ENCODE results near the gene CHRM5.
"Not testable (repeated sequence)": the region's sequence is repeated elsewhere in the genome, so short reads cannot be mapped to it uniquely, and the experiment has no call there.

The CHRM5 gene

DNA sequence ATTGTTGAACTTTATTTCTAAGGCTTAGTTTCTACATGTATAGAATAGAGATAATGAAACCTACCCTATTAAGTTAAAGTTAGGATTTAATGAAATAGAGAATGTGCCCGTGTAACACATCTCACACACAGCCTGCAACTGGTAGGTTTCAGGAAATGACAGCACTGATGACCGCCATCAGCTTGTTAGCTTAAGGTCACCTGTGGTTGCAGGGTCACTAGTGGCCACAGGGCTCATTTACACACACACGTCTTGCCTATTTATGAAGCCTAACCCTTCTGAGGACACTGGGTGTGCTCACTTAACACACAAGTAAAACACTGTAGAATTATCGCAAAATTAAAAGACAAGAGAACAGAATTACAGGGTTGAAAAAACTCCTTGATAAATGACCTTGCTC, 20.1 kb downstream of the CHRM5 start:
- DNase-seq: no peak

GRCh38 chr15:33994005-33994615, 25.8 kb downstream of the CHRM5 start:
- no peak for DNase-seq

DNA sequence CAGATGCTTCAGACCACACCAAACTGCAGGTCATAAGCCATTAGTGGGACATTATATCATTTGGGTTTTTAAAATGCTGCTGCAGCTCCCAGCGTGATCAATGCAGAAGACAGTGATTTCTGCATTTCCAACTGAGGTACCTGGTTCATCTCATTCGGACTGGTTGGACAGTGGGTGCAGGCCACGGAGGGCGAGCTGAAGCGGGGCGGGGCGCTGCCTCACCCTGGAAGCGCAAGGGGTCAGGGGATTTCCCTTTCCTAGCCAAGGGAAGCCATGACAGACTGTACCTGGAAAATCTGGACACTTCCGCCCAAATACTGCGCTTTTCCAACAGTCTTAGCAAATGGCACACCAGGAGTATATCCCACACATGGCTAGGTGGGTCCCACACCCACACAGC, 27.4 kb downstream of the CHRM5 start:
- not testable (repeated sequence) for DNase-seq

DNA sequence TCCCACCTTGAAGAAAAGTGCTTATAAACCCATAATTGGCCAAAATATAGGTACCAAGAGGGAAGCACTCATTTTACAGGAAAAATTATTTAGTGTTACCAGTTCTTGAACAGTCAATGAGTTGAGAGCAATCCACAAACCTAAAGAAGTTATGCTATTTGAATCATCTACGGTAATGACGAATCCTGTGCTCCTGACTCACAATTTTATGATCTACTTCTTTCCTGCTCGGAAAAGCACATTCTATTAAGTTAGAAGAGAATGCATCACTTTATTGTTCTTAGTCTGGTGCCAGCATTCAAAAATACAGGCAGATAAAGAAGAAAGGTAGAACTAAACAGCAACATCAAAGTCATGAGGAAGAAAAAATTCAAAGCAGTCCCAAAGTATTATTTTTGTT, 33.2 kb downstream of the CHRM5 start:
- no peak for DNase-seq

DNA sequence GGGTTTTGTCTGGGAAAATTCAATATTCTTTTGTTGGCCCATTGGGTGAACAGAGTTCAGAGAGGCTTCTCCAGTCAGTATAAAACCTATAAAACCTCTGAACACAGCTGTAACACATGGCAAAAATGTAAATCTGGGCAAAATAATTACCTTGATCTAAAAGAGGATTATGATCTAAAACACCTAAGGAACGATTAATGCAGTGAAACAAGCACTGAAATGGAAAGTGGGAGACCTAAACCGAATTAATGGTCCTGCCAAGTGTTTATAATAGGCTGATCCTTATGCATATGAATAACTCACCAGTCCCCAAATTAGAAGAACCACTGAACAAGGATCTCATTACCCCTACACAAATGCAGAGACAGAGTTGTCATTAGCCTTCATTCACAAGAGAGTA, 38.1 kb downstream of the CHRM5 start:
- DNase-seq: no peak

DNA sequence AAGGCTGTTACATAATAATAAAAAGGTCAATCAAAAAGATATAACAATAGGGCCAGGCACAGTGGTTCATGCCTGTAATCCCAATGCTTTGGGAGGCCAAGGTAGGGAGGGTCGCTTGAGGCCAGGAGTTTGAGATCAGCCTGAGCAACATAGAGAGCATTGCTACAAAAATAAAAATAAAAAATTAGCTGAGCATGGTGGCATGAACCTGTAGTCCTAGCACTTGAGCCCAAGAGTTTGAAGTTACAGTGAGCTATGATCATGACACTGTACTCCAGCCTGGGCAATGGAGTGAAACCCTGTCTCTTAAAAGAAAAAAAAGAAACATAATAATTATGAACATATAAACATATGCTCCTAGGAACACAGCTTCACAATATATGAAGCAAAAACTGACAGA, 41.4 kb downstream of the CHRM5 start:
- no peak for DNase-seq

GRCh38 chr15:34010921-34011320, 42.6 kb downstream of the CHRM5 start:
- DNase-seq: no peak

DNA sequence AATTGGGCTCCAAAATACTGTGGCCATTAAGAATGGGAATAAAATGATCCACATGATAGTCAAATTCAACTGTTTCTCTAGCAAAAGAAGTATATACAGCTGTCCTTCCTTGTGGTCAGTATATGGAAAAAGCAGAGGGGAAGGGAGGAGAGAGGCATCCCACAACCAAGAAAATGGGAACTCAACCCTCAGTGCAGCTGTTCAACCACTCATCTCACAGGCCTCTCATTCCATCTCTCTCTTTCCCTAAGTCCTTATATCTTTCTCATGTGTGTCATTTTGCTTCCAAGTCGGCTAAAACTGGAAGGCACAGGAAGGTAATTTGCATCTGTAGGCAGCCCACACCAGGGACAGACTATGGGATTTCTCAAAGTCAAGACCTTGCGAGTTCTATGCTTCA, 43.2 kb downstream of the CHRM5 start:
- DNase-seq: no peak

- no peak for DNase-seq
Observed at GRCh38 chr15:34012461-34013028, 44.2 kb downstream of the CHRM5 start.

GRCh38 chr15:34013746-34014145, 45.4 kb downstream of the CHRM5 start:
- DNase-seq: no peak

GRCh38 chr15:34014556-34014955, 46.3 kb downstream of the CHRM5 start:
- DNase-seq: no peak

DNA sequence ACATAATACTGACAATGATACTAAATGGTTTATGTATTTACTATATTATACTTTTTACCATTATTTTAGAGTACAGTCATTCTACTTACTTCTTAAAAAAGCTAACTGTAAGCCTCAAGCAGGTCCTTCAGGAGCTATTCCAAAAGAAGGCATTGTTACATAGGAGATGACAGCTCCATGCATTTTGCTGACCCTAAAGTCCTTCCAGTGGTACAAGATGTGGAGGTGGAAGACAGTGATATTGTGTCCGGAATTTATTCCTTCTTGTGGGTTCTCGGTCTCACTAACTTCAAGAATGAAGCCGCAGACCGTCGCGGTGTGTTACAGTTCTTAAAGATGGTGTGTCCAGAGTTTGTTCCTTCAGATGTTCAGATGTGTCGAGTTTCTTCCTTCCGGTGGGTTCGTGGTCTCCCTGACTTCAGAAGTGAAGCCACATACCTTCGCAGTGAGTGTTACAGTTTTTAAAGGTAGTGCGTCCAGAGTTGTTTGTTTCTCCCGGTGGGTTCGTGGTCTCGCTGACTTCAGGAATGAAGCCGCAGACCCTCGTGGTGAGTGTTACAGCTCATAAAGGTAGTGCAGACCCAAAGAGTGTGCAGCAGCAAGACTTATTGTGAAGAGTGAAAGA, 49.8 kb downstream of the CHRM5 start:
- no peak for DNase-seq

DNA sequence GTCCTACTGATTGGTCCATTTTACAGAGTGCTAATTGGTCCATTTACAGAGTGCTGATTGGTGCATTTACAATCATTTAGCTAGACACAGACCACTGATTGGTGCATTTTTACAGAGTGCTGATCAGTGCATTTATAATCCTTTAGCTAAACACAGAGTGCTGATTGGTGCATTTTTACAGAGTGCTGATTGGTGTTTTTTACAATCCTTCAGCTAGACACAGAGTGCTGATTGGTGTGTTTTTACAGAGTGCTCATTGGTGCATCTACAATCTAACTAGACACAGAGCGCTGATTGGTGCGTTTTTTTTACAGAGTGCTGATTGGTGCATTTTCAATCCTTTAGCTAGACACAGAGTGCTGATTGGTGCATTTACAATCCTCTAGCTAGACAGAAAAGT, 50.4 kb downstream of the CHRM5 start:
- DNase-seq: not testable (repeated sequence)

- no peak for DNase-seq
Observed at GRCh38 chr15:34019369-34019990, 51.2 kb downstream of the CHRM5 start.

GRCh38 chr15:34023907-34024306, 55.6 kb downstream of the CHRM5 start:
- DNase-seq: no peak

GRCh38 chr15:34025252-34025651, 57.0 kb downstream of the CHRM5 start:
- DNase-seq: no peak

- DNase-seq: no peak
Observed at GRCh38 chr15:34027606-34028005, 59.3 kb downstream of the CHRM5 start.

- no peak for DNase-seq
Observed at GRCh38 chr15:34031987-34032760, 63.9 kb downstream of the CHRM5 start.

- peak; percentile 40 to 72 (median 47) for DNase-seq
Observed at GRCh38 chr15:34038023-34038870, 70.0 kb downstream of the CHRM5 start.

DNA sequence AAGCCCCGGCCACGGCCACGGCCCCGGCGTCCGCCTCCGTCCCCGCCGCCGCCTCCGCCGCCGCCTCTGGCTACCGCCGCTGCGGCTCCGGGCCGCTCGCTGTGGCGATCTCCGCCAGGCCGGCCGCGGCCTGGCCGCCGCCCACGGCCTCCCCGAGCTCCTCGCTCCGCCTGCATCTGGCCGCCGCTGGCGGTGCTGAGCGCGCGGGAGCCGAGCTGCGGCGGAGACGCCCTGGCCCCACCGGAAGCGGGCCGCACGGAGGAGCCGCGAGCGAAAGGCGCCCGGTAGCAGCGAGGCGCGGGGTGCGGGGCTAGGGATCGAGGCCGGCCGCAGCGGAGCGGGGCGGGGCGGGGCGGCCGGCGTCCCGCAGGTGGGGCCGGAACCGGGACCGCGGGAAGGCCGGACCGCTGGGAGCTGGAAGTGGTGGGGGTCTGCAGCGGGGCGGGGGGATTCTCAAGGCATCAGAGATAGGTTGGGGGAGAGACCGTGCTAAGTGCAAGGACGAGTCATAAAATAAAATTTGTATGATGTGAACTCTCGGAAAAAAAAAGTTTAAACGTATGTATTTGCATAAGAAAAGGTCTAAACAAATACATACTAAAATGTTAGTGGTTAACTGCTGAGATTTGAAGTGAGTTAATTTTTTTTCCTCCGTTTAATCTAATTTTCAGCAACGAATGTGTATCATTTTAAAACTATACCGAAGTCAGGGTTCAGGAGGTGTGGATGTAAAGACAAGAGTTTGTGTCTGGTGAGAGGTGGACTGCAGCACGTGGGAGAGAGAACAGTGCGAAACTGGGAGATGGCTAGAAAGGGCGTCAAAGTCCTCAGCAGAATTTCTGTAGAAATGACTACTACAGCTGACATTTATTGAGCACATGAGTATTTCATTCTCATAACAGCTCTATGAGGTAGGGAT, 70.8 kb downstream of the CHRM5 start, which contains the start of gene AVEN:
Gene AVEN (minus strand): TSS at position 334 of the 919 bp plus-strand sequence. CDS start 158 bp downstream, at position 176.
- DNase-seq: peak; percentile 22 to 54 (median 28)

- no peak for DNase-seq
Observed at GRCh38 chr15:34039790-34040113, 71.5 kb downstream of the CHRM5 start.

Measured in activated naive CD4-positive, alpha-beta T cell (primary cell).